Liver (tissue), 3 donors: ENCODE measurements around the gene DAAM1.

ENCODE experiments used
- CTCF ChIP-seq: fragments of 150-350 bp; IDR thresholded peaks from 2 replicates; pipeline ENCODE4 v1.5.1; 2017; ENCODE audit warnings: improper control_type of control experiment, low read depth, low read length; ENCODE audit not compliant: missing input control
- FOXA2 ChIP-seq: IDR thresholded peaks from 2 replicates; pipeline ENCODE4 v1.6.1; 2016; ENCODE audit warnings: antibody characterized with exemption
- JUND ChIP-seq, 2 donors: IDR thresholded peaks; 2 replicates each; pipeline ENCODE4 v1.6.1; 2016; ENCODE audit warnings: antibody characterized with exemption in 2 of 2
- MAX ChIP-seq: IDR thresholded peaks from 2 replicates; pipeline ENCODE4 v1.6.1; 2016; ENCODE audit warnings: antibody characterized with exemption
- RAD21 ChIP-seq, 2 donors: IDR thresholded peaks; 2 replicates each; pipeline ENCODE4 v1.6.1; 2016; ENCODE audit warnings: antibody characterized with exemption in 2 of 2, mild to moderate bottlenecking in 2 of 2
- REST ChIP-seq: IDR thresholded peaks from 2 replicates; pipeline ENCODE4 v1.6.1; 2016; ENCODE audit warnings: antibody characterized with exemption, mild to moderate bottlenecking
- donor health status: healthy.
- donor health status: healthy.

- TF ChIP-seq CTCF: no peak
- TF ChIP-seq FOXA2: no peak
- no peak for TF ChIP-seq REST
- no peak for TF ChIP-seq JUND (IDR thresholded peaks at IDR 0.05)
- TF ChIP-seq RAD21 (IDR thresholded peaks at IDR 0.05): no peak
- no peak for TF ChIP-seq MAX
Observed at GRCh38 chr14:59200195-59200594, 11.7 kb downstream of the DAAM1 start.
